HepG2 (cell line): Measurements from ENCODE around the gene TOB1. TPM values are rescaled to one million over a fixed set of nuclear protein-coding genes. Genes with fewer than 3 reads are reported as not detected.

Experiments
- AKAP8 ChIP-seq: sonication (generic); formaldehyde crosslinking; IDR thresholded peaks from 2 replicates; pipeline ENCODE4 v1.5.1; 2020; ENCODE audit warnings: mild to moderate bottlenecking, missing genetic modification reagents
- CCDC6 ChIP-seq: sonication (generic); formaldehyde crosslinking; IDR thresholded peaks from 2 replicates; pipeline ENCODE4 v1.8.1; 2022; ENCODE audit warnings: mild to moderate bottlenecking, missing genetic modification reagents, moderate library complexity
- HNRNPUL1 ChIP-seq: fragments of 200-400 bp; formaldehyde crosslinking; IDR thresholded peaks from 2 replicates; pipeline ENCODE4 v1.6.1; 2017; ENCODE audit warnings: low read depth, mild to moderate bottlenecking, low read length, moderate library complexity
- JUN ChIP-seq: sonication (generic); formaldehyde crosslinking; IDR thresholded peaks from 2 replicates; pipeline ENCODE4 v1.4.0; 2020; ENCODE audit warnings: mild to moderate bottlenecking, missing genetic modification reagents
- MED8 ChIP-seq: sonication (generic); formaldehyde crosslinking; IDR thresholded peaks from 2 replicates; pipeline ENCODE4 v1.8.1; 2023; ENCODE audit warnings: mild to moderate bottlenecking, missing genetic modification reagents; ENCODE audit not compliant: insufficient replicate concordance
- SIX1 ChIP-seq: sonication (generic); formaldehyde crosslinking; IDR thresholded peaks from 2 replicates; pipeline ENCODE4 v1.4.0; 2020; ENCODE audit warnings: missing genetic modification reagents, borderline replicate concordance
- SOX13 ChIP-seq, 3 experiments: fragments of 450-650 bp in 1 of 3; sonication (generic) in 1 of 3; formaldehyde crosslinking in 1 of 3; IDR thresholded peaks in 2 of 3; conservative IDR thresholded peaks in 1 of 3; 2 replicates each; pipeline versions ENCODE4 v1.5.0 to v1.6.1; 2016 to 2020; ENCODE audit warnings: antibody characterized with exemption in 1 of 3, mild to moderate bottlenecking in 1 of 3, missing compliant biosample characterization in 1 of 3, missing genetic modification reagents in 1 of 3, moderate library complexity in 1 of 3
- XBP1 ChIP-seq: sonication (generic); formaldehyde crosslinking; IDR thresholded peaks from 2 replicates; pipeline ENCODE4 v1.5.0; 2020; ENCODE audit warnings: missing genetic modification reagents
- ZEB1 ChIP-seq: IDR thresholded peaks from 2 replicates; pipeline ENCODE4 v1.6.1; 2012; ENCODE audit warnings: mild to moderate bottlenecking, low read depth, inconsistent platforms; ENCODE audit not compliant: insufficient replicate concordance
- ZNF224 ChIP-seq: sonication (generic); formaldehyde crosslinking; IDR thresholded peaks from 2 replicates; pipeline ENCODE4 v1.5.0; 2020; ENCODE audit warnings: mild to moderate bottlenecking, missing genetic modification reagents
- ZNF24 ChIP-seq: fragments of 450-650 bp; IDR thresholded peaks from 2 replicates; pipeline ENCODE4 v1.6.1; 2017; ENCODE audit warnings: antibody characterized with exemption, mild to moderate bottlenecking
- ZNF44 ChIP-seq: sonication (generic); formaldehyde crosslinking; IDR thresholded peaks from 2 replicates; pipeline ENCODE4 v1.5.1; 2020; ENCODE audit warnings: mild to moderate bottlenecking, missing genetic modification reagents
- ZNF543 ChIP-seq: sonication (generic); formaldehyde crosslinking; IDR thresholded peaks from 2 replicates; pipeline ENCODE4 v1.4.0; 2020; ENCODE audit warnings: mild to moderate bottlenecking, missing genetic modification reagents
- ZNF558 ChIP-seq: sonication (generic); formaldehyde crosslinking; IDR thresholded peaks from 2 replicates; pipeline ENCODE4 v1.9.0; 2022; ENCODE audit warnings: mild to moderate bottlenecking, missing genetic modification reagents, borderline replicate concordance
- ZNF652 ChIP-seq: IDR thresholded peaks from 2 replicates; pipeline ENCODE4 v1.6.1; 2016; ENCODE audit warnings: low read depth, borderline replicate concordance
- polyA plus RNA-seq, 8 experiments: library from polyadenylated mRNA; depleted of rRNA in 3 of 8; stranded (reverse) in 7 of 8; unstranded in 1 of 8; fragments of >200 nt; fragmentation: Illumina TruSeq in 4 of 8; extraction: Trizol in 4 of 8; gene quantifications; 2 replicates each; pipeline versions ENCODE4 v1.2.1 to v1.2.3, GENCODE V29; 2011 to 2016; ENCODE audit warnings: low read depth in 4 of 8, missing spikeins in 1 of 8, mixed read lengths in 1 of 8; ENCODE audit not compliant: insufficient read depth in 1 of 8
- total RNA-seq, 5 experiments: library from RNA; depleted of rRNA; stranded (reverse); fragments of >200 nt; fragmentation: Illumina TruSeq; extraction: Trizol; gene quantifications; 2 replicates each; pipeline ENCODE4 v1.2.3, GENCODE V29; 2016; ENCODE audit warnings: low read depth in 1 of 5
- TF ChIP-seq, protein P1 (sequence below): sonication (generic); formaldehyde crosslinking; IDR thresholded peaks from 2 replicates; pipeline ENCODE4 v1.4.0; 2020; ENCODE audit warnings: mild to moderate bottlenecking, missing genetic modification reagents, borderline replicate concordance
- TF ChIP-seq, protein P2 (sequence below): sonication (generic); formaldehyde crosslinking; IDR thresholded peaks from 2 replicates; pipeline ENCODE4 v1.8.0; 2022; ENCODE audit warnings: mild to moderate bottlenecking, missing genetic modification reagents
- TF ChIP-seq, protein P3 (sequence below): sonication (generic); formaldehyde crosslinking; IDR thresholded peaks from 2 replicates; pipeline ENCODE4 v1.4.0; 2020; ENCODE audit warnings: missing genetic modification reagents
- TF ChIP-seq, protein P4 (sequence below): sonication (generic); formaldehyde crosslinking; IDR thresholded peaks from 2 replicates; pipeline ENCODE4 v1.4.0; 2020; ENCODE audit warnings: mild to moderate bottlenecking, missing genetic modification reagents
- TF ChIP-seq, protein P5 (sequence below): conservative IDR thresholded peaks from 2 replicates; pipeline ENCODE4 v1.6.1; 2018; ENCODE audit warnings: missing genetic modification reagents
- TF ChIP-seq, protein P6 (sequence below): sonication (generic); formaldehyde crosslinking; conservative IDR thresholded peaks from 2 replicates; pipeline ENCODE4 v1.8.0; 2022; ENCODE audit warnings: missing genetic modification reagents

The TOB1 gene
- total and polyA plus RNA-seq, 2 of the 13 experiments (the other 11 are each of a cell fraction or from before 2014, with no cell fraction given): 21.9 to 57.7 TPM

DNA sequence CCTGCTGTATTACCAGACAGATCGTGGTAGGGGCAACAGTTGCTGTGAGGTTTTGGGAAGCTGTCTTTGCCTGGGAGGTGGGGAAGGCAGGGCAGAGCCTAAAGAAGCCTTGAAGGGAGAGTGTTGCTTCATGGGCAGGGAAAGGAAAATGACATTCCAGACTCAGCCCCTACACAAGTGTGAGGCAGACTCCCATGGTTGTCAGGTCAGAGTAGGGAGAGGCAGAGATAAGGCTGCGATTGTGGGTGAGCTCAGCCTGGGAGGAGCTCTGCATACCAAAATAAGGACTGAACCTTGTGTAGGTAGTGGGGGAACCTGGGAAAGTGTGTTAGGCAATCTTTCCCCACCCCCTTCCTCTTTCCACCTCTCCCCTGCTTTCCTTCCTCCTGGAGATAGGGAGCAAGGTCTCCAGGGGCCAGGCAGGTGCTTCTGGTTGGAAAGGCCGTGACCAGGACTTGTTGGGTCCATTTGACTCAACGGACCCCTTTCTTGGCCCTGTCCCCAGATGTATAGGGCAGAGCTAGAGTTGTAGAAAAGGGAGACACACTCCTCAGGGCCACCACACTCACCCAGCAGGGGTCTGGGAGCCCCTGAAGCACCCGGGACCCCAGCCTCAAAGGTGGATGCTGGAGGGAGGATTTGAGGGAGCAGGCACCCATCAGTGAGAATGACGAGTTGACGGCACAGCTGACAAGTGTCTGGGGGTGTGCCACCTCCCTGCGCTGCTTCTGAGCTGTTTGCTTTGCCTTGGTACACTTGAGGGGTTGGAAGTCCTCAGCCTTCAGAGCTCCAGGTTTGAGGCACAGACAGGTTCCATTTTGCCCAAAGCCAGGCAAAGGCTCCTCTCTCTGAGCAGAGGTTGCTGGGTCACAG lies 18.5 kb upstream of the TOB1 start (continued):
- TF ChIP-seq, protein P1, sequence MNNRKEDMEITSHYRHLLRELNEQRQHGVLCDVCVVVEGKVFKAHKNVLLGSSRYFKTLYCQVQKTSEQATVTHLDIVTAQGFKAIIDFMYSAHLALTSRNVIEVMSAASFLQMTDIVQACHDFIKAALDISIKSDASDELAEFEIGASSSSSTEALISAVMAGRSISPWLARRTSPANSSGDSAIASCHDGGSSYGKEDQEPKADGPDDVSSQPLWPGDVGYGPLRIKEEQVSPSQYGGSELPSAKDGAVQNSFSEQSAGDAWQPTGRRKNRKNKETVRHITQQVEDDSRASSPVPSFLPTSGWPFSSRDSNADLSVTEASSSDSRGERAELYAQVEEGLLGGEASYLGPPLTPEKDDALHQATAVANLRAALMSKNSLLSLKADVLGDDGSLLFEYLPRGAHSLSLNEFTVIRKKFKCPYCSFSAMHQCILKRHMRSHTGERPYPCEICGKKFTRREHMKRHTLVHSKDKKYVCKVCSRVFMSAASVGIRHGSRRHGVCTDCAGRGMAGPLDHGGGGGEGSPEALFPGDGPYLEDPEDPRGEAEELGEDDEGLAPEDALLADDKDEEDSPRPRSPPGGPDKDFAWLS (CRISPR knock-in tag): no peak
- TF ChIP-seq SIX1 (no peak), JUN (CRISPR knock-in tag) (peak; percentile 84), ZNF652 (CRISPR knock-in tag) (peak; percentile 33; the same call in 1 of the 2 replicates), AKAP8 (CRISPR knock-in tag) (0 out of 2 replicates have a peak, but pooled peaks have one; percentile 49), ZNF543 (CRISPR knock-in tag) (no peak; the same call in 1 of the 2 replicates), HNRNPUL1 (no peak), ZNF44 (no peak), ZEB1 (peak; percentile 91), ZNF24 (peak; percentile 92), MED8 (no peak), ZNF224 (CRISPR knock-in tag) (no peak; the same call in 1 of the 2 replicates), SOX13 (IDR thresholded peaks at IDR 0.05) (no peak), SOX13 (CRISPR knock-in tag; conservative IDR thresholded peaks at IDR 0.05 in 1 of 2, IDR thresholded peaks at IDR 0.05 in 1 of 2) (peak in 1 of 2 experiments; percentile 79; a peak in 2 of 4 replicates), CCDC6 (CRISPR knock-in tag) (0 out of 2 replicates have a peak, but pooled peaks have one; percentile 30), XBP1 (no peak), ZNF558 (CRISPR knock-in tag) (0 out of 2 replicates have a peak, but pooled peaks have one; percentile 39)
- TF ChIP-seq, protein P2, sequence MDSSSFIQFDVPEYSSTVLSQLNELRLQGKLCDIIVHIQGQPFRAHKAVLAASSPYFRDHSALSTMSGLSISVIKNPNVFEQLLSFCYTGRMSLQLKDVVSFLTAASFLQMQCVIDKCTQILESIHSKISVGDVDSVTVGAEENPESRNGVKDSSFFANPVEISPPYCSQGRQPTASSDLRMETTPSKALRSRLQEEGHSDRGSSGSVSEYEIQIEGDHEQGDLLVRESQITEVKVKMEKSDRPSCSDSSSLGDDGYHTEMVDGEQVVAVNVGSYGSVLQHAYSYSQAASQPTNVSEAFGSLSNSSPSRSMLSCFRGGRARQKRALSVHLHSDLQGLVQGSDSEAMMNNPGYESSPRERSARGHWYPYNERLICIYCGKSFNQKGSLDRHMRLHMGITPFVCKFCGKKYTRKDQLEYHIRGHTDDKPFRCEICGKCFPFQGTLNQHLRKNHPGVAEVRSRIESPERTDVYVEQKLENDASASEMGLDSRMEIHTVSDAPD (CRISPR knock-in tag): peak; percentile 78; the same call in 1 of the 2 replicates
- TF ChIP-seq, protein P3, sequence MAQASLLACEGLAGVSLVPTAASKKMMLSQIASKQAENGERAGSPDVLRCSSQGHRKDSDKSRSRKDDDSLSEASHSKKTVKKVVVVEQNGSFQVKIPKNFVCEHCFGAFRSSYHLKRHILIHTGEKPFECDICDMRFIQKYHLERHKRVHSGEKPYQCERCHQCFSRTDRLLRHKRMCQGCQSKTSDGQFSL (CRISPR knock-in tag): no peak
- TF ChIP-seq, protein P4, sequence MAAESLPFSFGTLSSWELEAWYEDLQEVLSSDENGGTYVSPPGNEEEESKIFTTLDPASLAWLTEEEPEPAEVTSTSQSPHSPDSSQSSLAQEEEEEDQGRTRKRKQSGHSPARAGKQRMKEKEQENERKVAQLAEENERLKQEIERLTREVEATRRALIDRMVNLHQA (CRISPR knock-in tag): no peak
- TF ChIP-seq, protein P5, sequence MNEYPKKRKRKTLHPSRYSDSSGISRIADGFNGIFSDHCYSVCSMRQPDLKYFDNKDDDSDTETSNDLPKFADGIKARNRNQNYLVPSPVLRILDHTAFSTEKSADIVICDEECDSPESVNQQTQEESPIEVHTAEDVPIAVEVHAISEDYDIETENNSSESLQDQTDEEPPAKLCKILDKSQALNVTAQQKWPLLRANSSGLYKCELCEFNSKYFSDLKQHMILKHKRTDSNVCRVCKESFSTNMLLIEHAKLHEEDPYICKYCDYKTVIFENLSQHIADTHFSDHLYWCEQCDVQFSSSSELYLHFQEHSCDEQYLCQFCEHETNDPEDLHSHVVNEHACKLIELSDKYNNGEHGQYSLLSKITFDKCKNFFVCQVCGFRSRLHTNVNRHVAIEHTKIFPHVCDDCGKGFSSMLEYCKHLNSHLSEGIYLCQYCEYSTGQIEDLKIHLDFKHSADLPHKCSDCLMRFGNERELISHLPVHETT (CRISPR knock-in tag): peak; percentile 75; the same call in 1 of the 2 replicates
- TF ChIP-seq, protein P6, sequence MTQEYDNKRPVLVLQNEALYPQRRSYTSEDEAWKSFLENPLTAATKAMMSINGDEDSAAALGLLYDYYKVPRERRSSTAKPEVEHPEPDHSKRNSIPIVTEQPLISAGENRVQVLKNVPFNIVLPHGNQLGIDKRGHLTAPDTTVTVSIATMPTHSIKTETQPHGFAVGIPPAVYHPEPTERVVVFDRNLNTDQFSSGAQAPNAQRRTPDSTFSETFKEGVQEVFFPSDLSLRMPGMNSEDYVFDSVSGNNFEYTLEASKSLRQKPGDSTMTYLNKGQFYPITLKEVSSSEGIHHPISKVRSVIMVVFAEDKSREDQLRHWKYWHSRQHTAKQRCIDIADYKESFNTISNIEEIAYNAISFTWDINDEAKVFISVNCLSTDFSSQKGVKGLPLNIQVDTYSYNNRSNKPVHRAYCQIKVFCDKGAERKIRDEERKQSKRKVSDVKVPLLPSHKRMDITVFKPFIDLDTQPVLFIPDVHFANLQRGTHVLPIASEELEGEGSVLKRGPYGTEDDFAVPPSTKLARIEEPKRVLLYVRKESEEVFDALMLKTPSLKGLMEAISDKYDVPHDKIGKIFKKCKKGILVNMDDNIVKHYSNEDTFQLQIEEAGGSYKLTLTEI (CRISPR knock-in tag): no peak
